Tibial nerve (tissue), 3 donors: Measurements from ENCODE around the gene ADI1.

Source experiments
- EP300 ChIP-seq, 2 donors: sonication (generic); formaldehyde crosslinking; IDR thresholded peaks; one replicate each; pipeline ENCODE4 v1.6.1; 2017; ENCODE audit warnings: antibody characterized with exemption in 2 of 2, mild to moderate bottlenecking in 1 of 2
- POLR2A ChIP-seq, 2 donors: fragments of 450-650 bp; IDR thresholded peaks; one replicate each; pipeline ENCODE4 v1.6.1; 2017; ENCODE audit warnings: antibody characterized with exemption in 2 of 2, mild to moderate bottlenecking in 2 of 2, moderate library complexity in 2 of 2

GRCh38 chr2:3533836-3534235 lies 14.5 kb upstream of the ADI1 start:
- TF ChIP-seq EP300 (IDR thresholded peaks at IDR 0.05): no peak
- no peak for TF ChIP-seq POLR2A (IDR thresholded peaks at IDR 0.05)
